Panc1 (cell line): ENCODE data around the gene SPEG. TPM values are rescaled to one million over a fixed set of nuclear protein-coding genes. Genes with fewer than 3 reads are reported as not detected.

ENCODE experiments used
- ATAC-seq: fragments of 200-7000 bp; cut with Tn5 transposase; 2 replicates; pipeline ENCODE4 v1.9.1; 2020; ENCODE audit warnings: mild to moderate bottlenecking, moderate library complexity
- BruUV-seq: library from RNA; stranded (reverse); fragments of 400-500 nt; replicated peaks from 2 replicates; lab custom pipeline; 2021; lab: Mats Ljungman, UMichigan
- CTCF ChIA-PET: fragments of 300-600 bp; sonication (Branson Sonifier 250); formaldehyde crosslinking; loops from one replicate; lab custom pipeline; 2022; ENCODE audit warnings: antibody characterized with exemption; lab: Charles Lee
- POLR2A ChIA-PET: fragments of 300-600 bp; sonication (Branson Sonifier 250); formaldehyde crosslinking; loops from one replicate; lab custom pipeline; 2022; ENCODE audit warnings: antibody characterized with exemption; lab: Charles Lee
- DNase-seq: peaks from one replicate; pipeline ENCODE4 v3.0.0-alpha.2; 2010; ENCODE audit warnings: low read depth, low spot score
- H3K27ac ChIP-seq: 2 replicates; pipeline ENCODE4 v1.5.1; 2011; ENCODE audit warnings: mild to moderate bottlenecking, low read length, inconsistent platforms
- H3K27me3 ChIP-seq: fragments of 200-500 bp; sonication (Bioruptor generic); 2 replicates; pipeline ENCODE4 v1.6.0; 2014; ENCODE audit warnings: low read length, inconsistent platforms; ENCODE audit not compliant: control insufficient read depth, insufficient read depth
- H3K36me3 ChIP-seq: fragments of 200-500 bp; sonication (Bioruptor generic); 2 replicates; pipeline ENCODE4 v1.5.1; 2014; ENCODE audit warnings: inconsistent platforms, mild to moderate bottlenecking, low read length, moderate library complexity; ENCODE audit not compliant: control insufficient read depth, insufficient read depth
- H3K4me1 ChIP-seq: 2 replicates; pipeline ENCODE4 v1.5.1; 2011; ENCODE audit warnings: inconsistent platforms, mild to moderate bottlenecking, low read length, moderate library complexity; ENCODE audit not compliant: control insufficient read depth, insufficient read depth
- H3K4me3 ChIP-seq, 2 experiments: 2 replicates each; pipeline ENCODE4 v1.5.1; 2011 to 2012; ENCODE audit warnings: low read depth in 2 of 2, low read length in 2 of 2, mild to moderate bottlenecking in 2 of 2, inconsistent platforms in 1 of 2, moderate library complexity in 1 of 2
- H3K9me3 ChIP-seq: fragments of 200-500 bp; sonication (Bioruptor generic); 2 replicates; pipeline ENCODE4 v1.5.1; 2014; ENCODE audit warnings: low read depth, mild to moderate bottlenecking, inconsistent platforms, low read length, moderate library complexity; ENCODE audit not compliant: control insufficient read depth, insufficient read depth
- POLR2AphosphoS5 ChIP-seq: IDR thresholded peaks from 2 replicates; pipeline ENCODE4 v1.6.1; 2012; ENCODE audit warnings: mild to moderate bottlenecking, low read depth, low read length, moderate library complexity
- SIN3A ChIP-seq: IDR thresholded peaks from 2 replicates; pipeline ENCODE4 v1.6.1; 2012; ENCODE audit warnings: low read depth, mild to moderate bottlenecking, low read length, moderate library complexity, borderline replicate concordance; ENCODE audit not compliant: insufficient read depth
- TCF7L2 ChIP-seq: IDR thresholded peaks from 2 replicates; pipeline ENCODE4 v1.6.1; 2011; ENCODE audit warnings: mild to moderate bottlenecking, low read depth, low read length, inconsistent platforms
- in situ Hi-C: cut with HindIII; loops from 2 replicates; pipeline ENCODE4 v1.10.0; 2016; ENCODE audit warnings: low sequenced_read_pairs, low pct_unique_long_range_greater_than_20kb
- intact Hi-C: fragments of 100-400 bp; cut with micrococcal nuclease; formaldehyde crosslinking; loops from one replicate; pipeline ENCODE4 v1.10.0; 2022; ENCODE audit not compliant: unreplicated experiment
- total RNA-seq: library from RNA; stranded (reverse); gene quantifications from one replicate; pipeline ENCODE4 v1.2.1, GENCODE V29; 2021; ENCODE audit not compliant: unreplicated experiment
- TF ChIP-seq, protein P1 (sequence below), 2 experiments: IDR thresholded peaks; 2 replicates each; pipeline ENCODE4 v1.6.1; 2011 to 2012; ENCODE audit warnings: low read depth in 2 of 2, control low read depth in 1 of 2, low read length in 1 of 2, mild to moderate bottlenecking in 1 of 2, moderate library complexity in 1 of 2; ENCODE audit not compliant: insufficient read depth in 1 of 2
- TF ChIP-seq, protein P2 (sequence below): fragments of 450-650 bp; IDR thresholded peaks from 2 replicates; pipeline ENCODE4 v1.5.1; 2017; ENCODE audit warnings: mild to moderate bottlenecking

SPEG gene
- total RNA-seq, 1 experiment from 2014 or later = 3.4 TPM

DNA sequence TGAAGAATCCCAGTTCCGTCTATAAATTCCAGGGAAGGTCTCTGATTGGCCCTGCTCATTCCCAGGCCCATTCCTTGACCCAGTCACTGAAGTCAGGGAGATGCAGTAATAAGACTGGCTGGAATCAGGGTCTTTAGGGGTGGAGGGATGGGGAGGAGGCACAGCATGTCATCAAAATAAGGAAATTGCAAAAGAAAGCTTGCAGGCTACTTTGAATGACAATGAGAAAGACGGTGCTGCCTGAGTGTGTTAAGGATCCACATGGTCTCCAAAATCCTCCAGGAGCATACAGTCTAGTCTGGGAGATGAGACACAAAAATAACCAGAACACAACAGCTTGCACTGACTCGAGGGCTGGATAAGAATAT, 18.4 kb upstream of the SPEG start:
- intact Hi-C loops = no loop called here
- H3K4me3 ChIP-seq = no peak overlapping the region
- TF ChIP-seq, protein P1, sequence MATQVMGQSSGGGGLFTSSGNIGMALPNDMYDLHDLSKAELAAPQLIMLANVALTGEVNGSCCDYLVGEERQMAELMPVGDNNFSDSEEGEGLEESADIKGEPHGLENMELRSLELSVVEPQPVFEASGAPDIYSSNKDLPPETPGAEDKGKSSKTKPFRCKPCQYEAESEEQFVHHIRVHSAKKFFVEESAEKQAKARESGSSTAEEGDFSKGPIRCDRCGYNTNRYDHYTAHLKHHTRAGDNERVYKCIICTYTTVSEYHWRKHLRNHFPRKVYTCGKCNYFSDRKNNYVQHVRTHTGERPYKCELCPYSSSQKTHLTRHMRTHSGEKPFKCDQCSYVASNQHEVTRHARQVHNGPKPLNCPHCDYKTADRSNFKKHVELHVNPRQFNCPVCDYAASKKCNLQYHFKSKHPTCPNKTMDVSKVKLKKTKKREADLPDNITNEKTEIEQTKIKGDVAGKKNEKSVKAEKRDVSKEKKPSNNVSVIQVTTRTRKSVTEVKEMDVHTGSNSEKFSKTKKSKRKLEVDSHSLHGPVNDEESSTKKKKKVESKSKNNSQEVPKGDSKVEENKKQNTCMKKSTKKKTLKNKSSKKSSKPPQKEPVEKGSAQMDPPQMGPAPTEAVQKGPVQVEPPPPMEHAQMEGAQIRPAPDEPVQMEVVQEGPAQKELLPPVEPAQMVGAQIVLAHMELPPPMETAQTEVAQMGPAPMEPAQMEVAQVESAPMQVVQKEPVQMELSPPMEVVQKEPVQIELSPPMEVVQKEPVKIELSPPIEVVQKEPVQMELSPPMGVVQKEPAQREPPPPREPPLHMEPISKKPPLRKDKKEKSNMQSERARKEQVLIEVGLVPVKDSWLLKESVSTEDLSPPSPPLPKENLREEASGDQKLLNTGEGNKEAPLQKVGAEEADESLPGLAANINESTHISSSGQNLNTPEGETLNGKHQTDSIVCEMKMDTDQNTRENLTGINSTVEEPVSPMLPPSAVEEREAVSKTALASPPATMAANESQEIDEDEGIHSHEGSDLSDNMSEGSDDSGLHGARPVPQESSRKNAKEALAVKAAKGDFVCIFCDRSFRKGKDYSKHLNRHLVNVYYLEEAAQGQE (IDR thresholded peaks at IDR 0.05; ENCODE audit: insufficient read depth in 1 of 2, low read depth in 2 of 2, low read length in 1 of 2) = no peak
- TF ChIP-seq, protein P2, sequence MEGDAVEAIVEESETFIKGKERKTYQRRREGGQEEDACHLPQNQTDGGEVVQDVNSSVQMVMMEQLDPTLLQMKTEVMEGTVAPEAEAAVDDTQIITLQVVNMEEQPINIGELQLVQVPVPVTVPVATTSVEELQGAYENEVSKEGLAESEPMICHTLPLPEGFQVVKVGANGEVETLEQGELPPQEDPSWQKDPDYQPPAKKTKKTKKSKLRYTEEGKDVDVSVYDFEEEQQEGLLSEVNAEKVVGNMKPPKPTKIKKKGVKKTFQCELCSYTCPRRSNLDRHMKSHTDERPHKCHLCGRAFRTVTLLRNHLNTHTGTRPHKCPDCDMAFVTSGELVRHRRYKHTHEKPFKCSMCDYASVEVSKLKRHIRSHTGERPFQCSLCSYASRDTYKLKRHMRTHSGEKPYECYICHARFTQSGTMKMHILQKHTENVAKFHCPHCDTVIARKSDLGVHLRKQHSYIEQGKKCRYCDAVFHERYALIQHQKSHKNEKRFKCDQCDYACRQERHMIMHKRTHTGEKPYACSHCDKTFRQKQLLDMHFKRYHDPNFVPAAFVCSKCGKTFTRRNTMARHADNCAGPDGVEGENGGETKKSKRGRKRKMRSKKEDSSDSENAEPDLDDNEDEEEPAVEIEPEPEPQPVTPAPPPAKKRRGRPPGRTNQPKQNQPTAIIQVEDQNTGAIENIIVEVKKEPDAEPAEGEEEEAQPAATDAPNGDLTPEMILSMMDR = no peak
- no peak for TF ChIP-seq TCF7L2
- no peak for TF ChIP-seq SIN3A
- no peak for TF ChIP-seq POLR2AphosphoS5
- H3K4me1 ChIP-seq = no peaks in the 10 kb centered on the region
- in situ Hi-C loops = no loop called here
- H3K27me3 ChIP-seq = no peaks in the 10 kb centered on the region
- POLR2A ChIA-PET = interaction anchor here (0.5 kb wide), 1 partner anchor 36 kb away, joined by 9 read pairs; no protein-coding TSS in a partner anchor
- H3K36me3 ChIP-seq = no peaks in the 10 kb centered on the region
- BruUV-seq = no TSS peak
- CTCF ChIA-PET = interaction anchor here (0.6 kb wide), 1 partner anchor 91 kb away, joined by 3 read pairs; no protein-coding TSS in a partner anchor
- H3K9me3 ChIP-seq = no peaks in the 10 kb centered on the region
- H3K27ac ChIP-seq = no peak overlapping the region
- DNase-seq (no peak), ATAC-seq (no peak)

DNA sequence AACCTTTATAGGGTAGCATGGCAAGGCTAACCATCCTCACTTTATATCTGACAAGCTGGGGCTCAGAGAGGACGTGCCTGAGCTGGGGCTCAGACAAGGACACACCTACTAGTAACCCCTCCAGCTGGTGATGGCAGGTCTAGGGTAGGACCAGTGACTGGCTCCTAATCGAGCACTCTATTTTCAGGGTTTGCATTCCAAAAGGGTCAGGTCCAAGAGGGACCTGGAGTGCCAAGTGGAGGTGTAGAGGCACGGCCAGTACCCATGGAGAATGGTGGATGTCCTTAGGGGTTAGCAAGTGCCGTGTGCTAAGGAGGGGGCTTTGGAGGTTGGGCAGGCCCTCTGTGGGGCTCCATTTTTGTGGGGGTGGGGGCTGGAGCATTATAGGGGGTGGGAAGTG, 17.7 kb upstream of the SPEG start:
- intact Hi-C loops (no loop called here), in situ Hi-C loops (no loop called here)
- Histone ChIP-seq H3K9me3 (no peaks in the 10 kb centered on the region), H3K27ac (no peak overlapping the region), H3K4me1 (no peaks in the 10 kb centered on the region), H3K36me3 (no peaks in the 10 kb centered on the region), H3K4me3 (no peak overlapping the region), H3K27me3 (no peaks in the 10 kb centered on the region)
- CTCF ChIA-PET = no interaction called here
- BruUV-seq = no TSS peak
- DNase-seq = no peak
- POLR2A ChIA-PET = interaction anchor here (0.5 to 0.6 kb wide), 2 partner anchors 37 to 292 kb away, joined by 9 to 14 read pairs; no protein-coding TSS in a partner anchor
- ATAC-seq = peak; percentile 26; the same call in 1 of the 2 replicates
- TF ChIP-seq, protein P1 (IDR thresholded peaks at IDR 0.05; ENCODE audit: insufficient read depth in 1 of 2, low read depth in 2 of 2, low read length in 1 of 2) = no peak
- no peak for TF ChIP-seq TCF7L2
- TF ChIP-seq, protein P2 = no peak
- no peak for TF ChIP-seq SIN3A
- TF ChIP-seq POLR2AphosphoS5 = no peak
